IMR-90 (cell line): ENCODE measurements around the gene RHBDL1. TPM values are rescaled to one million over a fixed set of nuclear protein-coding genes. Genes with fewer than 3 reads are reported as not detected.

Experiments
- ATAC-seq: fragments of 200-7000 bp; cut with Tn5 transposase; 2 replicates; pipeline ENCODE4 v1.9.1; 2020; ENCODE audit warnings: low read depth, mild to moderate bottlenecking, moderate library complexity
- BruUV-seq: library from RNA; stranded (reverse); fragments of 400-500 nt; replicated peaks from 2 replicates; lab custom pipeline; 2021; lab: Mats Ljungman, UMichigan
- CTCF ChIA-PET: fragments of 300-600 bp; formaldehyde crosslinking; extraction: SDS; loops from one replicate; lab custom pipeline; 2021; ENCODE audit warnings: antibody characterized with exemption; lab: Yijun Ruan, JAX
- POLR2A ChIA-PET: fragments of 300-600 bp; sonication (Branson Sonifier 250); formaldehyde crosslinking; loops from one replicate; lab custom pipeline; 2022; ENCODE audit warnings: antibody characterized with exemption; ENCODE audit not compliant: unreplicated experiment; lab: Charles Lee
- DNase-seq: peaks from one replicate; pipeline ENCODE4 v3.0.0; 2013
- H2AFZ ChIP-seq: replicated peaks from 2 replicates; pipeline ENCODE3; 2013; ENCODE audit warnings: low read length, mild to moderate bottlenecking; ENCODE audit not compliant: poor library complexity
- H2AK5ac ChIP-seq: 2 replicates; pipeline ENCODE4 v1.6.1; 2013; ENCODE audit warnings: low read depth, low read length, inconsistent platforms
- H2AK9ac ChIP-seq: replicated peaks from 2 replicates; pipeline ENCODE3; 2013; ENCODE audit warnings: mild to moderate bottlenecking, low read depth, low read length, moderate library complexity; ENCODE audit not compliant: poor library complexity
- H2BK120ac ChIP-seq: 2 replicates; pipeline ENCODE4 v1.6.1; 2013; ENCODE audit warnings: low read depth, low read length, inconsistent platforms
- H2BK15ac ChIP-seq: 3 replicates; pipeline ENCODE4 v1.6.1; 2013; ENCODE audit warnings: low read depth, low read length, inconsistent platforms
- H2BK20ac ChIP-seq: 2 replicates; pipeline ENCODE4 v1.6.1; 2013; ENCODE audit warnings: low read depth, mild to moderate bottlenecking, inconsistent platforms, low read length, moderate library complexity
- H2BK5ac ChIP-seq: 2 replicates; pipeline ENCODE4 v1.6.1; 2013; ENCODE audit warnings: mild to moderate bottlenecking, low read depth, low read length, inconsistent platforms; ENCODE audit not compliant: poor library complexity, severe bottlenecking
- H3K14ac ChIP-seq: replicated peaks from 2 replicates; pipeline ENCODE4 v1.6.1; 2013; ENCODE audit warnings: low read depth, low read length, inconsistent platforms
- H3K18ac ChIP-seq: 2 replicates; pipeline ENCODE4 v1.6.1; 2013; ENCODE audit warnings: low read depth, low read length, control low read depth
- H3K23ac ChIP-seq: 2 replicates; pipeline ENCODE4 v1.6.1; 2013; ENCODE audit warnings: low read depth, low read length, inconsistent platforms
- H3K27ac ChIP-seq: 2 replicates; pipeline ENCODE4 v1.5.1; 2013; ENCODE audit warnings: mild to moderate bottlenecking, control low read depth, low read length; ENCODE audit not compliant: insufficient read depth
- H3K27me3 ChIP-seq: 2 replicates; pipeline ENCODE4 v1.6.1; 2013; ENCODE audit warnings: low read length; ENCODE audit not compliant: control insufficient read depth, insufficient read depth
- H3K36me3 ChIP-seq: 2 replicates; pipeline ENCODE4 v1.6.1; 2013; ENCODE audit warnings: low read length, mixed read lengths; ENCODE audit not compliant: control insufficient read depth, insufficient read depth
- H3K4ac ChIP-seq: 2 replicates; pipeline ENCODE4 v1.6.1; 2013; ENCODE audit warnings: low read depth, low read length, inconsistent platforms
- H3K4me1 ChIP-seq: 2 replicates; pipeline ENCODE4 v1.6.1; 2013; ENCODE audit warnings: low read length, mixed read lengths; ENCODE audit not compliant: control insufficient read depth, insufficient read depth
- H3K4me2 ChIP-seq: 2 replicates; pipeline ENCODE4 v1.6.1; 2013; ENCODE audit warnings: low read depth, mild to moderate bottlenecking, control low read depth, low read length, moderate library complexity
- H3K4me3 ChIP-seq: 2 replicates; pipeline ENCODE4 v1.5.1; 2013; ENCODE audit warnings: low read depth, mild to moderate bottlenecking, control low read depth, low read length, moderate library complexity; ENCODE audit not compliant: insufficient read depth
- H3K56ac ChIP-seq: 2 replicates; pipeline ENCODE4 v1.6.1; 2013; ENCODE audit warnings: low read length, inconsistent platforms; ENCODE audit not compliant: insufficient read depth; ENCODE audit errors: extremely low read depth
- H3K79me1 ChIP-seq, 2 experiments: 2 replicates each; pipeline ENCODE4 v1.6.1; 2013; ENCODE audit warnings: low read length in 2 of 2, inconsistent platforms in 1 of 2, low read depth in 1 of 2
- H3K9ac ChIP-seq: 2 replicates; pipeline ENCODE4 v1.6.1; 2013; ENCODE audit warnings: low read depth, low read length, control low read depth
- H3K9me1 ChIP-seq: 2 replicates; pipeline ENCODE4 v1.6.1; 2013; ENCODE audit warnings: low read length, inconsistent platforms; ENCODE audit not compliant: insufficient read depth
- H3K9me3 ChIP-seq: 2 replicates; pipeline ENCODE4 v1.6.1; 2013; ENCODE audit warnings: low read length; ENCODE audit not compliant: control insufficient read depth, insufficient read depth
- H4K20me1 ChIP-seq: 2 replicates; pipeline ENCODE4 v1.6.1; 2013; ENCODE audit warnings: low read length, inconsistent platforms; ENCODE audit not compliant: insufficient read depth
- H4K5ac ChIP-seq: 2 replicates; pipeline ENCODE4 v1.6.1; 2013; ENCODE audit warnings: mild to moderate bottlenecking, low read depth, low read length, control low read depth
- H4K8ac ChIP-seq, 2 experiments: 2 replicates each; pipeline ENCODE4 v1.6.1; 2013; ENCODE audit warnings: low read depth in 2 of 2, low read length in 2 of 2, control low read depth in 1 of 2, inconsistent platforms in 1 of 2
- H4K91ac ChIP-seq: 2 replicates; pipeline ENCODE4 v1.6.1; 2013; ENCODE audit warnings: low read depth, low read length, inconsistent platforms; ENCODE audit not compliant: insufficient read depth
- CEBPB ChIP-seq: IDR thresholded peaks from 2 replicates; pipeline ENCODE4 v1.6.1; 2012; ENCODE audit warnings: low read depth, low read length, improper control_type of control experiment
- CHD1 ChIP-seq: IDR thresholded peaks from 2 replicates; pipeline ENCODE4 v1.6.1; 2012; ENCODE audit warnings: low read depth, low read length, improper control_type of control experiment
- ELK1 ChIP-seq: fragments of 150-350 bp; IDR thresholded peaks from 2 replicates; pipeline ENCODE4 v1.6.1; 2016; ENCODE audit warnings: low read depth, mild to moderate bottlenecking, low read length, moderate library complexity, borderline replicate concordance
- FOS ChIP-seq: fragments of 150-350 bp; IDR thresholded peaks from 2 replicates; pipeline ENCODE4 v1.6.1; 2016; ENCODE audit warnings: low read depth, low read length
- MAFK ChIP-seq: IDR thresholded peaks from 2 replicates; pipeline ENCODE4 v1.6.1; 2012; ENCODE audit warnings: low read depth, low read length, improper control_type of control experiment
- MAZ ChIP-seq: IDR thresholded peaks from 2 replicates; pipeline ENCODE4 v1.6.1; 2012; ENCODE audit warnings: low read depth, mild to moderate bottlenecking, low read length, improper control_type of control experiment, moderate library complexity, borderline replicate concordance
- MXI1 ChIP-seq: IDR thresholded peaks from 2 replicates; pipeline ENCODE4 v1.6.1; 2012; ENCODE audit warnings: low read depth, mild to moderate bottlenecking, low read length, moderate library complexity, borderline replicate concordance
- NFE2L2 ChIP-seq: fragments of 150-350 bp; IDR thresholded peaks from 2 replicates; pipeline ENCODE4 v1.6.1; 2016; ENCODE audit warnings: low read depth, mild to moderate bottlenecking, low read length
- SMC3 ChIP-seq: fragments of 150-350 bp; IDR thresholded peaks from 2 replicates; pipeline ENCODE4 v1.6.1; 2016; ENCODE audit warnings: low read depth, mild to moderate bottlenecking, antibody characterized with exemption, low read length, moderate library complexity
- WGBS, 2 experiments: methylation state at CpG; one replicate each; pipeline versions ENCODE4 v1.1.5 to v1.1.7; 2013; ENCODE audit warnings: missing lambda C conversion rate in 2 of 2; ENCODE audit not compliant: insufficient read length in 1 of 2; ENCODE audit errors: extremely low coverage in 2 of 2; 5-methylcytosine and 5-hydroxymethylcytosine counted together
- dilution Hi-C: fragments of 300-500 bp; cut with HindIII; formaldehyde crosslinking; loops from one replicate; pipeline ENCODE4 v1.14.3; 2018; ENCODE audit warnings: low sequenced_read_pairs; ENCODE audit not compliant: unreplicated experiment
- in situ Hi-C: fragments of 300-500 bp; cut with MboI; formaldehyde crosslinking; loops from 3 replicates; pipeline ENCODE4 v1.14.3; 2019; ENCODE audit warnings: low sequenced_read_pairs, inconsistent platforms, mixed read lengths
- intact Hi-C: fragments of 100-400 bp; cut with micrococcal nuclease; formaldehyde crosslinking; loops from 2 replicates; pipeline ENCODE4 v1.10.0; 2022
- polyA plus RNA-seq, 3 experiments: library from polyadenylated mRNA; depleted of rRNA; stranded (reverse); fragments of >200 nt; gene quantifications; 2 replicates each; pipeline ENCODE4 v1.2.3, GENCODE V29; 2012; ENCODE audit warnings: low replicate concordance in 1 of 3
- total RNA-seq: library from RNA; depleted of rRNA; stranded (reverse); fragments of >200 nt; gene quantifications from 2 replicates; pipeline ENCODE4 v1.2.3, GENCODE V29; 2012
- TF ChIP-seq, protein P1 (sequence below): conservative IDR thresholded peaks from 2 replicates; pipeline ENCODE4 v1.5.1; 2012; ENCODE audit warnings: mild to moderate bottlenecking, low read depth, low read length, improper control_type of control experiment
- TF ChIP-seq, protein P2 (sequence below): fragments of 150-350 bp; IDR thresholded peaks from 2 replicates; pipeline ENCODE4 v1.6.1; 2017; ENCODE audit warnings: mild to moderate bottlenecking, antibody characterized with exemption, low read length, low read depth

The RHBDL1 gene
- total and polyA plus RNA-seq, 2 of the 4 experiments (the other 2 are of a cell fraction): 0.72 to 4.1 TPM

DNA sequence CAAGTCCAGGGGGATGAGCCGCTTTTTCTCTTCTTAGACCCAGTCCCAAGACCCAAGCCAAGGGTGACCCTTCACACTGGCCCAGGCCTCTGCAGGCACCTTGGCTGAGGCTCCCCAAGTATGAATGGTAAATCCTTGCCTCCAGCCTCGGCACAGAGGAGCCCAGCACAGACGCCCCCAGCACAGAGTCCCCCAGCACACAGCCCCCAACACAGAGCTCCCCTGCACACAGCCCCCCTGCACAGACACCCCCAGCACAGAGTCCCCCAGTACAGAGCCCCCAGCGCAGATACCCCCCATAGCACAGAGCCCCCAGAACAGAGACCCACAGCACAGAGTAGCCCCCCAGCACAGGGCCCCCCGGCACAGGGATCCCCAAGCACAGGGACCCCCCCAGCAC is 34.9 kb upstream of the RHBDL1 start:
- Histone ChIP-seq H3K9me3 (no peaks in the 10 kb centered on the region), H4K20me1 (peaks cover 4% of the 10 kb centered on the region), H3K23ac (no peak overlapping the region), H3K14ac (no peak overlapping the region), H3K4me1 (peaks cover 11% of the 10 kb centered on the region), H3K4ac (no peak overlapping the region), H4K8ac (no peak overlapping the region), H3K18ac (no peak overlapping the region), H3K9me1 (peaks cover 11% of the 10 kb centered on the region; the same call in 1 of the 2 replicates), H2BK5ac (no peak overlapping the region), H2AFZ (no peak overlapping the region), H3K36me3 (no peaks in the 10 kb centered on the region), H3K27ac (no peak overlapping the region), H3K56ac (no peak overlapping the region), H2BK20ac (no peak overlapping the region), H4K5ac (no peak overlapping the region), H4K91ac (no peak overlapping the region), H3K9ac (no peak overlapping the region), H3K4me2 (no peak overlapping the region; the same call in 1 of the 2 replicates), H2BK15ac (no peak overlapping the region), H2BK120ac (no peak overlapping the region), H2AK5ac (no peak overlapping the region), H3K79me1 (peaks cover 3 to 25% of the 10 kb centered on the region in 2 experiments; a peak in 2 of 4 replicates), H3K4me3 (no peak overlapping the region), H3K27me3 (no peaks in the 10 kb centered on the region), H2AK9ac (peak overlapping the region; percentile 23)
- BruUV-seq: no TSS peak
- no CpG with 5 or more reads among the region's 5 CpGs for WGBS, 2 experiments
- ATAC-seq (no peak), DNase-seq (no peak)
- TF ChIP-seq CHD1 (no peak), MAFK (no peak), SMC3 (no peak), FOS (no peak), MAZ (no peak), CEBPB (no peak), ELK1 (no peak), MXI1 (no peak), NFE2L2 (no peak)
- TF ChIP-seq, protein P1, sequence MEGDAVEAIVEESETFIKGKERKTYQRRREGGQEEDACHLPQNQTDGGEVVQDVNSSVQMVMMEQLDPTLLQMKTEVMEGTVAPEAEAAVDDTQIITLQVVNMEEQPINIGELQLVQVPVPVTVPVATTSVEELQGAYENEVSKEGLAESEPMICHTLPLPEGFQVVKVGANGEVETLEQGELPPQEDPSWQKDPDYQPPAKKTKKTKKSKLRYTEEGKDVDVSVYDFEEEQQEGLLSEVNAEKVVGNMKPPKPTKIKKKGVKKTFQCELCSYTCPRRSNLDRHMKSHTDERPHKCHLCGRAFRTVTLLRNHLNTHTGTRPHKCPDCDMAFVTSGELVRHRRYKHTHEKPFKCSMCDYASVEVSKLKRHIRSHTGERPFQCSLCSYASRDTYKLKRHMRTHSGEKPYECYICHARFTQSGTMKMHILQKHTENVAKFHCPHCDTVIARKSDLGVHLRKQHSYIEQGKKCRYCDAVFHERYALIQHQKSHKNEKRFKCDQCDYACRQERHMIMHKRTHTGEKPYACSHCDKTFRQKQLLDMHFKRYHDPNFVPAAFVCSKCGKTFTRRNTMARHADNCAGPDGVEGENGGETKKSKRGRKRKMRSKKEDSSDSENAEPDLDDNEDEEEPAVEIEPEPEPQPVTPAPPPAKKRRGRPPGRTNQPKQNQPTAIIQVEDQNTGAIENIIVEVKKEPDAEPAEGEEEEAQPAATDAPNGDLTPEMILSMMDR: no peak
- TF ChIP-seq, protein P2, sequence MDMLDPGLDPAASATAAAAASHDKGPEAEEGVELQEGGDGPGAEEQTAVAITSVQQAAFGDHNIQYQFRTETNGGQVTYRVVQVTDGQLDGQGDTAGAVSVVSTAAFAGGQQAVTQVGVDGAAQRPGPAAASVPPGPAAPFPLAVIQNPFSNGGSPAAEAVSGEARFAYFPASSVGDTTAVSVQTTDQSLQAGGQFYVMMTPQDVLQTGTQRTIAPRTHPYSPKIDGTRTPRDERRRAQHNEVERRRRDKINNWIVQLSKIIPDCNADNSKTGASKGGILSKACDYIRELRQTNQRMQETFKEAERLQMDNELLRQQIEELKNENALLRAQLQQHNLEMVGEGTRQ: no peak
- ChIA-PET POLR2A (no interaction called here), CTCF (no interaction called here)
- in situ Hi-C loops: loop anchor here (10.0 kb wide), 1 partner anchor 246 kb away; the partner anchor contains the start of gene NME4
- dilution Hi-C loops: no loop called here
- intact Hi-C loops: no loop called here
